HCT116 (cell line): ENCODE measurements around the gene DIP2B. TPM values are rescaled to one million over a fixed set of nuclear protein-coding genes. Genes with fewer than 3 reads are reported as not detected.

Experiments
- ATAC-seq: fragments of 200-7000 bp; cut with Tn5 transposase; 2 replicates; pipeline ENCODE4 v1.9.1; 2020; ENCODE audit warnings: mild to moderate bottlenecking, moderate library complexity
- BruUV-seq: library from RNA; stranded (reverse); fragments of 400-500 nt; replicated peaks from 2 replicates; lab custom pipeline; 2021; lab: Mats Ljungman, UMichigan
- CTCF ChIA-PET: fragments of 300-600 bp; sonication (Branson Sonifier 250); formaldehyde crosslinking; loops from one replicate; lab custom pipeline; 2021; ENCODE audit warnings: antibody characterized with exemption; lab: Charles Lee
- POLR2A ChIA-PET: fragments of 300-600, 350-600 bp; sonication (Branson Sonifier 250); formaldehyde crosslinking; loops from one replicate; lab custom pipeline; 2021; ENCODE audit warnings: antibody characterized with exemption; lab: Charles Lee
- RAD21 ChIA-PET, 2 experiments: fragments of 300-600 bp; sonication (Branson Sonifier 250); formaldehyde crosslinking; loops; one replicate each; lab custom pipeline; 2023; ENCODE audit warnings: low total read pairs in 2 of 2; ENCODE audit not compliant: uncharacterized antibody in 2 of 2, unreplicated experiment in 2 of 2, low non-redundant PET in 1 of 2; lab: Charles Lee
- DNase-seq: peaks from one replicate; pipeline ENCODE4 v3.0.0-alpha.2; 2010; ENCODE audit warnings: low read depth, low spot score
- H2AFZ ChIP-seq: fragments of 200-600 bp; shearing (Covaris generic), sonication (generic); 2 replicates; pipeline ENCODE4 v1.6.1; 2017; ENCODE audit warnings: low read depth, mixed run types, mixed read lengths, antibody characterized with exemption, low read length; ENCODE audit not compliant: poor library complexity, severe bottlenecking
- H3K27ac ChIP-seq: 2 replicates; pipeline ENCODE4 v1.5.1; 2012; ENCODE audit warnings: low read depth, low read length
- H3K27me3 ChIP-seq: fragments of 200-600 bp; sonication (generic); 2 replicates; pipeline ENCODE4 v1.6.1; 2016; ENCODE audit warnings: mixed run types, low read length, mixed read lengths; ENCODE audit not compliant: insufficient read depth
- H3K36me3 ChIP-seq, 2 experiments: fragments of 200-500 bp in 1 of 2; fragments of 200-600 bp in 1 of 2; sonication (Bioruptor generic) in 1 of 2; sonication (generic) in 1 of 2; 2 replicates each; pipeline versions ENCODE4 v1.5.1 to v1.6.1; 2014 to 2016; ENCODE audit warnings: low read length in 2 of 2, inconsistent platforms in 1 of 2, mixed read lengths in 1 of 2, mixed run types in 1 of 2; ENCODE audit not compliant: insufficient read depth in 2 of 2, control insufficient read depth in 1 of 2
- H3K4me1 ChIP-seq, 2 experiments: fragments of 200-600 bp in 1 of 2; sonication (generic) in 1 of 2; 2 replicates each; pipeline versions ENCODE4 v1.5.1 to v1.6.1; 2012 to 2017; ENCODE audit warnings: low read length in 2 of 2, inconsistent platforms in 1 of 2, mild to moderate bottlenecking in 1 of 2, mixed read lengths in 1 of 2, mixed run types in 1 of 2, moderate library complexity in 1 of 2; ENCODE audit not compliant: insufficient read depth in 2 of 2, control insufficient read depth in 1 of 2
- H3K4me2 ChIP-seq: fragments of 200-600 bp; sonication (generic); 2 replicates; pipeline ENCODE4 v1.6.1; 2017; ENCODE audit warnings: mixed run types, low read length, mixed read lengths
- H3K4me3 ChIP-seq, 2 experiments: fragments of 200-600 bp in 1 of 2; sonication (generic) in 1 of 2; replicated peaks in 1 of 2; 2 replicates each; pipeline ENCODE4 v1.5.1; 2011 to 2016; ENCODE audit warnings: low read length in 2 of 2, control low read depth in 1 of 2, low read depth in 1 of 2, mild to moderate bottlenecking in 1 of 2, mixed read lengths in 1 of 2, mixed run types in 1 of 2
- H3K79me2 ChIP-seq: fragments of 200-600 bp; sonication (generic); 2 replicates; pipeline ENCODE4 v1.6.1; 2017; ENCODE audit warnings: mild to moderate bottlenecking, mixed run types, low read length, moderate library complexity, mixed read lengths; ENCODE audit not compliant: insufficient read depth
- H3K9ac ChIP-seq: fragments of 200-600 bp; sonication (generic); 2 replicates; pipeline ENCODE4 v1.6.1; 2016; ENCODE audit warnings: low read length, mixed read lengths
- H3K9me2 ChIP-seq: fragments of 200-600 bp; sonication (generic), shearing (Covaris generic); 2 replicates; pipeline ENCODE4 v1.6.1; 2017; ENCODE audit warnings: mixed run types, mild to moderate bottlenecking, moderate library complexity; ENCODE audit not compliant: insufficient read depth
- H3K9me3 ChIP-seq, 2 experiments: fragments of 200-500 bp in 1 of 2; fragments of 200-600 bp in 1 of 2; sonication (Bioruptor generic) in 1 of 2; sonication (generic) in 1 of 2; 2 replicates each; pipeline ENCODE4 v1.6.1; 2014 to 2017; ENCODE audit warnings: low read length in 2 of 2, mixed read lengths in 2 of 2, inconsistent platforms in 1 of 2, low read depth in 1 of 2, mild to moderate bottlenecking in 1 of 2, mixed run types in 1 of 2, moderate library complexity in 1 of 2; ENCODE audit not compliant: control insufficient read depth in 1 of 2, insufficient read depth in 1 of 2
- H4K20me1 ChIP-seq: fragments of 200-600 bp; sonication (generic), shearing (Covaris generic); 2 replicates; pipeline ENCODE4 v1.6.1; 2017; ENCODE audit warnings: mixed run types, mild to moderate bottlenecking, moderate library complexity; ENCODE audit not compliant: insufficient read depth
- CBX3 ChIP-seq: IDR thresholded peaks from 2 replicates; pipeline ENCODE4 v1.6.1; 2012; ENCODE audit warnings: low read depth
- CTCF ChIP-seq, 3 experiments: fragments of 200-600 bp in 1 of 3; sonication (generic) in 1 of 3; IDR thresholded peaks in 2 of 3; conservative IDR thresholded peaks in 1 of 3; 2 replicates each; pipeline ENCODE4 v1.5.1; 2012 to 2017; ENCODE audit warnings: low read depth in 2 of 3, low read length in 2 of 3, antibody characterized with exemption in 1 of 3, borderline replicate concordance in 1 of 3, control low read depth in 1 of 3, mild to moderate bottlenecking in 1 of 3, mixed read lengths in 1 of 3, mixed run types in 1 of 3, moderate library complexity in 1 of 3; ENCODE audit not compliant: insufficient read depth in 1 of 3
- ELF1 ChIP-seq: IDR thresholded peaks from 2 replicates; pipeline ENCODE4 v1.6.1; 2012; ENCODE audit warnings: low read depth, borderline replicate concordance
- EZH2 ChIP-seq: fragments of 200-600 bp; sonication (generic); IDR thresholded peaks from 2 replicates; pipeline ENCODE4 v1.6.1; 2017; ENCODE audit warnings: antibody characterized with exemption, mixed run types
- EZH2phosphoT487 ChIP-seq: fragments of 200-600 bp; IDR thresholded peaks from 2 replicates; pipeline ENCODE4 v1.6.1; 2018; ENCODE audit warnings: antibody characterized with exemption, borderline replicate concordance
- FOSL1 ChIP-seq: IDR thresholded peaks from 2 replicates; pipeline ENCODE4 v1.6.1; 2012; ENCODE audit warnings: low read depth
- JUND ChIP-seq: IDR thresholded peaks from 2 replicates; pipeline ENCODE4 v1.6.1; 2012
- POLR2A ChIP-seq: IDR thresholded peaks from 2 replicates; pipeline ENCODE4 v1.7.0; 2011; ENCODE audit warnings: borderline replicate concordance; ENCODE audit not compliant: insufficient read depth, insufficient read length; ENCODE audit errors: extremely low read depth
- RAD21 ChIP-seq: IDR thresholded peaks from 2 replicates; pipeline ENCODE4 v1.6.1; 2012; ENCODE audit warnings: low read depth, mild to moderate bottlenecking
- SRF ChIP-seq: IDR thresholded peaks from 2 replicates; pipeline ENCODE4 v1.6.1; 2012; ENCODE audit warnings: low read depth
- TCF7L2 ChIP-seq: IDR thresholded peaks from 2 replicates; pipeline ENCODE4 v1.7.0; 2011; ENCODE audit warnings: borderline replicate concordance, inconsistent platforms; ENCODE audit not compliant: insufficient read depth, insufficient read length; ENCODE audit errors: extremely low read depth
- ZFX ChIP-seq: fragments of 450-650 bp; IDR thresholded peaks from 2 replicates; pipeline ENCODE4 v1.6.1; 2017
- ZNF274 ChIP-seq: fragments of 200-500 bp; sonication (Bioruptor generic); IDR thresholded peaks from 2 replicates; pipeline ENCODE4 v1.6.1; 2014; ENCODE audit warnings: mild to moderate bottlenecking, low read depth, low read length, inconsistent platforms
- intact Hi-C: fragments of 100-400 bp; cut with micrococcal nuclease; formaldehyde crosslinking; loops from 2 replicates; pipeline ENCODE4 v1.10.0; 2022
- total RNA-seq: library from RNA; stranded (reverse); gene quantifications from one replicate; pipeline ENCODE4 v1.2.1, GENCODE V29; 2021; ENCODE audit not compliant: unreplicated experiment
- TF ChIP-seq, protein P1 (sequence below): IDR thresholded peaks from 2 replicates; pipeline ENCODE4 v1.6.1; 2012; ENCODE audit warnings: low read depth
- TF ChIP-seq, protein P2 (sequence below): IDR thresholded peaks from 2 replicates; pipeline ENCODE4 v1.6.1; 2012
- TF ChIP-seq, protein P3 (sequence below): IDR thresholded peaks from 2 replicates; pipeline ENCODE4 v1.6.1; 2011; ENCODE audit warnings: mild to moderate bottlenecking, low read length, moderate library complexity; ENCODE audit not compliant: insufficient replicate concordance; ENCODE audit errors: extremely low read depth
- TF ChIP-seq, protein P4 (sequence below): IDR thresholded peaks from 2 replicates; pipeline ENCODE4 v1.6.1; 2012

DIP2B gene
- total RNA-seq, 1 experiment from 2014 or later, result 32.3 TPM

DNA sequence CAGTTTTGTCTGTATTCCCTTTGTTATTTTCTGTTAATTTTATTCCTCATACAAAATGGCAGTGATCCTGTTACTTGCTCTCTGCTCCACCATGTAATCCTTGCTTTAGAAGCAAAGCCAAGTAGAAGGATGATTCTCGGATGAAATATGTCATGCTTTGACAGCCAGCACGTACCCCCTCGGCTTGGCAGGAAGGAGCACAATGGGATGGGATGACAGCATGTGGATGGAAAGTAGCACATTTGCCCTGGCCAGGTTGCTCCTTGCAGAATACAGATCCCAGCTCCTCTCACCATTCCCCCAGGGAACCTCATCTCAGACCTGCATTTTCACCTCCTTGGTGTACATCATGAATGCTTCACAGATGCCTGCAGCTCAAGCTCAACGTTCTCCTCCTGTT, 224.1 kb downstream of the DIP2B start:
- H3K79me2 ChIP-seq, result no peaks in the 10 kb centered on the region
- no TSS peak for BruUV-seq
- RAD21 ChIA-PET, result no interaction called here

More for the DNA sequence above, 224.1 kb downstream of the DIP2B start:
- Histone ChIP-seq H3K4me2 (no peak overlapping the region), H3K4me1 (peaks cover 0 to 8% of the 10 kb centered on the region in 2 experiments; a peak in 1 of 4 replicates), H3K27ac (no peak overlapping the region), H3K4me3 (no peak overlapping the region), H3K36me3 (peaks cover 24 to 27% of the 10 kb centered on the region in 2 experiments; a peak in 3 of 4 replicates), H3K9me3 (no peaks in the 10 kb centered on the region), H2AFZ (no peak overlapping the region), H3K9ac (no peak overlapping the region), H3K9me2 (no peaks in the 10 kb centered on the region), H3K27me3 (no peaks in the 10 kb centered on the region), H4K20me1 (no peaks in the 10 kb centered on the region)
- no peak for TF ChIP-seq ZNF274
- TF ChIP-seq SRF, result no peak
- TF ChIP-seq CBX3, result no peak
- TF ChIP-seq, protein P1, sequence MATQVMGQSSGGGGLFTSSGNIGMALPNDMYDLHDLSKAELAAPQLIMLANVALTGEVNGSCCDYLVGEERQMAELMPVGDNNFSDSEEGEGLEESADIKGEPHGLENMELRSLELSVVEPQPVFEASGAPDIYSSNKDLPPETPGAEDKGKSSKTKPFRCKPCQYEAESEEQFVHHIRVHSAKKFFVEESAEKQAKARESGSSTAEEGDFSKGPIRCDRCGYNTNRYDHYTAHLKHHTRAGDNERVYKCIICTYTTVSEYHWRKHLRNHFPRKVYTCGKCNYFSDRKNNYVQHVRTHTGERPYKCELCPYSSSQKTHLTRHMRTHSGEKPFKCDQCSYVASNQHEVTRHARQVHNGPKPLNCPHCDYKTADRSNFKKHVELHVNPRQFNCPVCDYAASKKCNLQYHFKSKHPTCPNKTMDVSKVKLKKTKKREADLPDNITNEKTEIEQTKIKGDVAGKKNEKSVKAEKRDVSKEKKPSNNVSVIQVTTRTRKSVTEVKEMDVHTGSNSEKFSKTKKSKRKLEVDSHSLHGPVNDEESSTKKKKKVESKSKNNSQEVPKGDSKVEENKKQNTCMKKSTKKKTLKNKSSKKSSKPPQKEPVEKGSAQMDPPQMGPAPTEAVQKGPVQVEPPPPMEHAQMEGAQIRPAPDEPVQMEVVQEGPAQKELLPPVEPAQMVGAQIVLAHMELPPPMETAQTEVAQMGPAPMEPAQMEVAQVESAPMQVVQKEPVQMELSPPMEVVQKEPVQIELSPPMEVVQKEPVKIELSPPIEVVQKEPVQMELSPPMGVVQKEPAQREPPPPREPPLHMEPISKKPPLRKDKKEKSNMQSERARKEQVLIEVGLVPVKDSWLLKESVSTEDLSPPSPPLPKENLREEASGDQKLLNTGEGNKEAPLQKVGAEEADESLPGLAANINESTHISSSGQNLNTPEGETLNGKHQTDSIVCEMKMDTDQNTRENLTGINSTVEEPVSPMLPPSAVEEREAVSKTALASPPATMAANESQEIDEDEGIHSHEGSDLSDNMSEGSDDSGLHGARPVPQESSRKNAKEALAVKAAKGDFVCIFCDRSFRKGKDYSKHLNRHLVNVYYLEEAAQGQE, result no peak
- TF ChIP-seq POLR2A, result no peak
- TF ChIP-seq TCF7L2, result no peak
- no peak for TF ChIP-seq CTCF (IDR thresholded peaks at IDR 0.05 in 2 of 3, conservative IDR thresholded peaks at IDR 0.05 in 1 of 3; ENCODE audit: borderline replicate concordance in 1 of 3, insufficient read depth in 1 of 3, low read depth in 2 of 3, low read length in 2 of 3)
- TF ChIP-seq EZH2, result no peak
- no peak for TF ChIP-seq RAD21
- no peak for TF ChIP-seq ZFX
- TF ChIP-seq EZH2phosphoT487, result no peak
- TF ChIP-seq, protein P2, sequence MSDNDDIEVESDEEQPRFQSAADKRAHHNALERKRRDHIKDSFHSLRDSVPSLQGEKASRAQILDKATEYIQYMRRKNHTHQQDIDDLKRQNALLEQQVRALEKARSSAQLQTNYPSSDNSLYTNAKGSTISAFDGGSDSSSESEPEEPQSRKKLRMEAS, result no peak
- no peak for TF ChIP-seq ELF1
- no peak for TF ChIP-seq JUND
- TF ChIP-seq FOSL1, result no peak
- TF ChIP-seq, protein P3, sequence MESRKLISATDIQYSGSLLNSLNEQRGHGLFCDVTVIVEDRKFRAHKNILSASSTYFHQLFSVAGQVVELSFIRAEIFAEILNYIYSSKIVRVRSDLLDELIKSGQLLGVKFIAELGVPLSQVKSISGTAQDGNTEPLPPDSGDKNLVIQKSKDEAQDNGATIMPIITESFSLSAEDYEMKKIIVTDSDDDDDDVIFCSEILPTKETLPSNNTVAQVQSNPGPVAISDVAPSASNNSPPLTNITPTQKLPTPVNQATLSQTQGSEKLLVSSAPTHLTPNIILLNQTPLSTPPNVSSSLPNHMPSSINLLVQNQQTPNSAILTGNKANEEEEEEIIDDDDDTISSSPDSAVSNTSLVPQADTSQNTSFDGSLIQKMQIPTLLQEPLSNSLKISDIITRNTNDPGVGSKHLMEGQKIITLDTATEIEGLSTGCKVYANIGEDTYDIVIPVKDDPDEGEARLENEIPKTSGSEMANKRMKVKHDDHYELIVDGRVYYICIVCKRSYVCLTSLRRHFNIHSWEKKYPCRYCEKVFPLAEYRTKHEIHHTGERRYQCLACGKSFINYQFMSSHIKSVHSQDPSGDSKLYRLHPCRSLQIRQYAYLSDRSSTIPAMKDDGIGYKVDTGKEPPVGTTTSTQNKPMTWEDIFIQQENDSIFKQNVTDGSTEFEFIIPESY, result no peak
- TF ChIP-seq, protein P4, sequence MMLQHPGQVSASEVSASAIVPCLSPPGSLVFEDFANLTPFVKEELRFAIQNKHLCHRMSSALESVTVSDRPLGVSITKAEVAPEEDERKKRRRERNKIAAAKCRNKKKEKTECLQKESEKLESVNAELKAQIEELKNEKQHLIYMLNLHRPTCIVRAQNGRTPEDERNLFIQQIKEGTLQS, result no peak
- DNase-seq (no peak), ATAC-seq (no peak)
- CTCF ChIA-PET, result no interaction called here
- intact Hi-C loops, result no loop called here
- POLR2A ChIA-PET, result no interaction called here
